Activated CD4-positive, alpha-beta T cell treated with anti-CD3 and anti-CD28 coated beads, Interleukin-2, Interleukin-4, amounts not matched to agents 100 ng/mL and 50 ng/mL, durations not matched to agents 16 hours and 8 hours (primary cell): ENCODE results near the gene MPIG6B.

Source experiments
- DNase-seq: peaks from one replicate; pipeline ENCODE4 v3.0.0-alpha.2; 2020; ENCODE audit warnings: low spot score

The MPIG6B gene

GRCh38 chr6:31737991-31738979 is 15.1 kb downstream of the MPIG6B start:
- peak; percentile 86 for DNase-seq

- peak; percentile 100 for DNase-seq
Observed at GRCh38 chr6:31739639-31740396, 16.6 kb downstream of the MPIG6B start, which contains the start of gene MSH5. TSS of gene MSH5 (plus strand) at chr6:31740005. CDS start at chr6:31740467, 462 bp downstream.

GRCh38 chr6:31740397-31741223 is 17.4 kb downstream of the MPIG6B start:
- DNase-seq, result peak; percentile 25

GRCh38 chr6:31741815-31742214 is 18.6 kb downstream of the MPIG6B start:
- DNase-seq, result no peak

- DNase-seq, result no peak
Observed at GRCh38 chr6:31742894-31743293, 19.7 kb downstream of the MPIG6B start.

- no peak for DNase-seq
Observed at GRCh38 chr6:31744422-31744821, 21.2 kb downstream of the MPIG6B start.

- DNase-seq, result no peak
Observed at GRCh38 chr6:31749301-31750036, 26.3 kb downstream of the MPIG6B start.

- no peak for DNase-seq
Observed at GRCh38 chr6:31750411-31751022, 27.3 kb downstream of the MPIG6B start.

- no peak for DNase-seq
Observed at GRCh38 chr6:31752739-31753319, 29.7 kb downstream of the MPIG6B start.

- no peak for DNase-seq
Observed at GRCh38 chr6:31758281-31758680, 35.1 kb downstream of the MPIG6B start.

GRCh38 chr6:31760790-31761189 is 37.6 kb downstream of the MPIG6B start:
- DNase-seq, result no peak

- DNase-seq, result no peak
Observed at GRCh38 chr6:31761343-31761742, 38.2 kb downstream of the MPIG6B start.

- no peak for DNase-seq
Observed at GRCh38 chr6:31762356-31762755, 39.2 kb downstream of the MPIG6B start, which contains the start of gene SAPCD1. TSS of gene SAPCD1 (plus strand) at chr6:31762656. CDS start at chr6:31763055, 399 bp downstream.

- no peak for DNase-seq
Observed at GRCh38 chr6:31762878-31763618, 39.9 kb downstream of the MPIG6B start.

- DNase-seq, result no peak
Observed at GRCh38 chr6:31763619-31763940, 40.4 kb downstream of the MPIG6B start.

- no peak for DNase-seq
Observed at GRCh38 chr6:31764198-31764597, 41.0 kb downstream of the MPIG6B start.

- DNase-seq, result no peak
Observed at GRCh38 chr6:31765559-31765909, 42.4 kb downstream of the MPIG6B start.

- no peak for DNase-seq
Observed at GRCh38 chr6:31765910-31766794, 43.0 kb downstream of the MPIG6B start.
